ENCODE data around the gene YY1. TPM values are rescaled to one million over a fixed set of nuclear protein-coding genes. Genes with fewer than 3 reads are reported as not detected.

Gene YY1
- total and polyA plus RNA-seq, 4 experiments from 2014 or later: 8.9 to 90.3 (median 54.5) TPM

- H3K9me3 ChIP-seq (ENCODE audit: control insufficient read depth in 1 of 2, low read length in 2 of 2): no peaks in the 10 kb centered on the region
- POLR2A ChIA-PET (ENCODE audit: partially characterized antibody): no interaction called here
- H3K27me3 ChIP-seq (ENCODE audit: insufficient read depth, low read length): no peaks in the 10 kb centered on the region
- H3K4me1 ChIP-seq (ENCODE audit: insufficient read depth, low read length): peaks cover 4% of the 10 kb centered on the region
- CTCF ChIA-PET (ENCODE audit: partially characterized antibody): interaction anchor here (0.8 kb wide), 1 partner anchor 36 kb away, joined by 3 read pairs; no protein-coding TSS in a partner anchor
- H3K36me3 ChIP-seq (ENCODE audit: insufficient read depth, low read length): no peaks in the 10 kb centered on the region
- no peaks in the 10 kb centered on the region for H3K9me3 Mint-ChIP-seq
- H3K27ac ChIP-seq (ENCODE audit: low read depth, low read length): no peak overlapping the region
- H3K4me1 Mint-ChIP-seq: peaks cover 0 to 5% (median 3%) of the 10 kb centered on the region in 4 donors
- no peaks in the 10 kb centered on the region for H3K36me3 Mint-ChIP-seq
- no peaks in the 10 kb centered on the region for H3K27me3 Mint-ChIP-seq
- intact Hi-C loops (cut with micrococcal nuclease): no loop called here
- no peak overlapping the region for H3K4me3 Mint-ChIP-seq
- H3K27ac Mint-ChIP-seq: no peak overlapping the region
- no peak overlapping the region for H3K4me3 ChIP-seq (ENCODE audit: low read length in 2 of 2)
- DNase-seq: no peak
These were observed 82.7 kb downstream of the YY1 start for GRCh38 chr14:100321473-100322137.

- H3K4me3 Mint-ChIP-seq: no peak overlapping the region
- CTCF ChIA-PET (ENCODE audit: partially characterized antibody): no interaction called here
- intact Hi-C loops (cut with micrococcal nuclease): no loop called here
- H3K9me3 Mint-ChIP-seq: no peaks in the 10 kb centered on the region
- H3K36me3 Mint-ChIP-seq: no peaks in the 10 kb centered on the region
- Histone ChIP-seq H3K27me3 (ENCODE audit: insufficient read depth, low read length) (no peaks in the 10 kb centered on the region), H3K4me3 (ENCODE audit: low read length in 2 of 2) (no peak overlapping the region), H3K36me3 (ENCODE audit: insufficient read depth, low read length) (no peaks in the 10 kb centered on the region), H3K9me3 (ENCODE audit: control insufficient read depth in 1 of 2, low read length in 2 of 2) (no peaks in the 10 kb centered on the region), H3K27ac (ENCODE audit: low read depth, low read length) (no peak overlapping the region), H3K4me1 (ENCODE audit: insufficient read depth, low read length) (peaks cover 4% of the 10 kb centered on the region)
- peaks cover 0 to 5% (median 3%) of the 10 kb centered on the region in 4 donors for H3K4me1 Mint-ChIP-seq
- DNase-seq: no peak
- POLR2A ChIA-PET (ENCODE audit: partially characterized antibody): no interaction called here
- H3K27ac Mint-ChIP-seq: peak overlapping the region in 1 of 7 donors; percentile 37
- H3K27me3 Mint-ChIP-seq: no peaks in the 10 kb centered on the region
These were observed 83.4 kb downstream of the YY1 start for GRCh38 chr14:100322138-100322957.

- peaks cover 3% of the 10 kb centered on the region for H3K4me1 ChIP-seq (ENCODE audit: insufficient read depth, low read length)
- H3K4me3 ChIP-seq (ENCODE audit: low read length in 2 of 2): no peak within 1 kb of the TSS
- H3K9me3 ChIP-seq (ENCODE audit: control insufficient read depth in 1 of 2, low read length in 2 of 2): no peaks in the 10 kb centered on the region
- Mint-ChIP-seq H3K27me3 (no peaks in the 10 kb centered on the region), H3K9me3 (no peaks in the 10 kb centered on the region), H3K4me1 (peaks cover 0 to 5% (median 0%) of the 10 kb centered on the region in 4 donors), H3K27ac (peak within 1 kb of the TSS in 1 of 7 donors; percentile 37), H3K4me3 (no peak within 1 kb of the TSS), H3K36me3 (no peaks in the 10 kb centered on the region)
- ChIA-PET CTCF (ENCODE audit: partially characterized antibody) (no interaction called here), POLR2A (ENCODE audit: partially characterized antibody) (no interaction called here)
- H3K27me3 ChIP-seq (ENCODE audit: insufficient read depth, low read length): no peaks in the 10 kb centered on the region
- DNase-seq: no peak
- no peak within 1 kb of the TSS for H3K27ac ChIP-seq (ENCODE audit: low read depth, low read length)
- no peaks in the 10 kb centered on the region for H3K36me3 ChIP-seq (ENCODE audit: insufficient read depth, low read length)
- intact Hi-C loops (cut with micrococcal nuclease): no loop called here
These were observed 84.4 kb downstream of the YY1 start, which contains the start of gene SLC25A47 for GRCh38 chr14:100323121-100323941. SLC25A47 (plus strand) TSS chr14:100323339; CDS start chr14:100323415, 76 bp downstream.

- no peaks in the 10 kb centered on the region for H3K27me3 Mint-ChIP-seq
- ChIA-PET POLR2A (ENCODE audit: partially characterized antibody) (no interaction called here), CTCF (ENCODE audit: partially characterized antibody) (no interaction called here)
- H3K4me1 Mint-ChIP-seq: peaks cover 0 to 5% (median 0%) of the 10 kb centered on the region in 4 donors
- H3K27ac Mint-ChIP-seq: no peak overlapping the region
- intact Hi-C loops (cut with micrococcal nuclease): no loop called here
- H3K4me3 ChIP-seq (ENCODE audit: low read length in 2 of 2): no peak overlapping the region
- DNase-seq: no peak
- no peaks in the 10 kb centered on the region for H3K4me1 ChIP-seq (ENCODE audit: insufficient read depth, low read length)
- no peaks in the 10 kb centered on the region for H3K36me3 Mint-ChIP-seq
- no peaks in the 10 kb centered on the region for H3K9me3 ChIP-seq (ENCODE audit: control insufficient read depth in 1 of 2, low read length in 2 of 2)
- no peaks in the 10 kb centered on the region for H3K27me3 ChIP-seq (ENCODE audit: insufficient read depth, low read length)
- H3K4me3 Mint-ChIP-seq: no peak overlapping the region
- H3K27ac ChIP-seq (ENCODE audit: low read depth, low read length): no peak overlapping the region
- H3K36me3 ChIP-seq (ENCODE audit: insufficient read depth, low read length): no peaks in the 10 kb centered on the region
- no peaks in the 10 kb centered on the region for H3K9me3 Mint-ChIP-seq
These were observed 85.0 kb downstream of the YY1 start for GRCh38 chr14:100323942-100324307.

- H3K27ac Mint-ChIP-seq: peak overlapping the region in 1 of 7 donors; percentile 55
- H3K4me3 ChIP-seq (ENCODE audit: low read length in 2 of 2): no peak overlapping the region
- intact Hi-C loops (cut with micrococcal nuclease): no loop called here
- no peaks in the 10 kb centered on the region for H3K4me1 ChIP-seq (ENCODE audit: insufficient read depth, low read length)
- DNase-seq: no peak
- H3K9me3 Mint-ChIP-seq: no peaks in the 10 kb centered on the region
- H3K27ac ChIP-seq (ENCODE audit: low read depth, low read length): no peak overlapping the region
- H3K27me3 ChIP-seq (ENCODE audit: insufficient read depth, low read length): no peaks in the 10 kb centered on the region
- ChIA-PET POLR2A (ENCODE audit: partially characterized antibody) (no interaction called here), CTCF (ENCODE audit: partially characterized antibody) (no interaction called here)
- H3K36me3 Mint-ChIP-seq: no peaks in the 10 kb centered on the region
- no peaks in the 10 kb centered on the region for H3K27me3 Mint-ChIP-seq
- no peaks in the 10 kb centered on the region for H3K36me3 ChIP-seq (ENCODE audit: insufficient read depth, low read length)
- no peaks in the 10 kb centered on the region for H3K4me1 Mint-ChIP-seq
- no peaks in the 10 kb centered on the region for H3K9me3 ChIP-seq (ENCODE audit: control insufficient read depth in 1 of 2, low read length in 2 of 2)
- H3K4me3 Mint-ChIP-seq: no peak overlapping the region
These were observed 86.3 kb downstream of the YY1 start for GRCh38 chr14:100325231-100325632.

GRCh38 chr14:100325958-100326357, 87.0 kb downstream of the YY1 start:
- no peaks in the 10 kb centered on the region for H3K36me3 ChIP-seq (ENCODE audit: insufficient read depth, low read length)
- ChIA-PET CTCF (ENCODE audit: partially characterized antibody) (no interaction called here), POLR2A (ENCODE audit: partially characterized antibody) (interaction anchor here (0.6 to 1.7 kb wide), 2 partner anchors 9 to 1090 kb away, joined by 3 to 5 read pairs; no protein-coding TSS in a partner anchor)
- Mint-ChIP-seq H3K4me3 (no peak overlapping the region), H3K27ac (no peak overlapping the region), H3K4me1 (no peaks in the 10 kb centered on the region), H3K9me3 (no peaks in the 10 kb centered on the region), H3K27me3 (no peaks in the 10 kb centered on the region), H3K36me3 (no peaks in the 10 kb centered on the region)
- no peaks in the 10 kb centered on the region for H3K9me3 ChIP-seq (ENCODE audit: control insufficient read depth in 1 of 2, low read length in 2 of 2)
- DNase-seq: no peak
- H3K4me1 ChIP-seq (ENCODE audit: insufficient read depth, low read length): no peaks in the 10 kb centered on the region
- no peaks in the 10 kb centered on the region for H3K27me3 ChIP-seq (ENCODE audit: insufficient read depth, low read length)
- no peak overlapping the region for H3K27ac ChIP-seq (ENCODE audit: low read depth, low read length)
- intact Hi-C loops (cut with micrococcal nuclease): no loop called here
- H3K4me3 ChIP-seq (ENCODE audit: low read length in 2 of 2): no peak overlapping the region

GRCh38 chr14:100327128-100327527, 88.2 kb downstream of the YY1 start:
- Mint-ChIP-seq H3K27me3 (no peaks in the 10 kb centered on the region), H3K9me3 (no peaks in the 10 kb centered on the region), H3K36me3 (no peaks in the 10 kb centered on the region), H3K4me1 (no peaks in the 10 kb centered on the region), H3K27ac (no peak overlapping the region), H3K4me3 (no peak overlapping the region)
- no peak for DNase-seq
- H3K27me3 ChIP-seq (ENCODE audit: insufficient read depth, low read length): no peaks in the 10 kb centered on the region
- ChIA-PET CTCF (ENCODE audit: partially characterized antibody) (no interaction called here), POLR2A (ENCODE audit: partially characterized antibody) (interaction anchor here (1.7 kb wide), 1 partner anchor 10 kb away, joined by 5 read pairs; no protein-coding TSS in a partner anchor)
- intact Hi-C loops (cut with micrococcal nuclease): no loop called here
- no peaks in the 10 kb centered on the region for H3K9me3 ChIP-seq (ENCODE audit: control insufficient read depth in 1 of 2, low read length in 2 of 2)
- H3K27ac ChIP-seq (ENCODE audit: low read depth, low read length): no peak overlapping the region
- no peaks in the 10 kb centered on the region for H3K4me1 ChIP-seq (ENCODE audit: insufficient read depth, low read length)
- no peaks in the 10 kb centered on the region for H3K36me3 ChIP-seq (ENCODE audit: insufficient read depth, low read length)
- H3K4me3 ChIP-seq (ENCODE audit: low read length in 2 of 2): no peak overlapping the region

All from CD4-positive, alpha-beta memory T cell (primary cell).